GM23338 (cell line): ENCODE results near the gene RASGRF2. TPM values are rescaled to one million over a fixed set of nuclear protein-coding genes. Genes with fewer than 3 reads are reported as not detected.

Experiments
- ATAC-seq: fragments of 200-7000 bp; cut with Tn5 transposase; 3 replicates; pipeline ENCODE4 v1.9.1; 2020
- DNase-seq: peaks from one replicate; pipeline ENCODE4 v3.0.0-alpha.2; 2015; ENCODE audit warnings: low spot score
- H2AFZ ChIP-seq: fragments of 200-600 bp; sonication (generic); 2 replicates; pipeline ENCODE4 v1.8.0; 2016; ENCODE audit warnings: antibody characterized with exemption, mild to moderate bottlenecking, moderate library complexity
- H3F3A ChIP-seq: fragments of 200-600 bp; sonication (generic); replicated peaks from 2 replicates; pipeline ENCODE4 v1.8.0; 2017; ENCODE audit warnings: antibody characterized with exemption, mixed run types, low read depth
- H3K27ac ChIP-seq: fragments of 200-600 bp; sonication (generic); 2 replicates; pipeline ENCODE4 v1.6.1; 2016; ENCODE audit warnings: low read depth
- H3K27me3 ChIP-seq: fragments of 200-600 bp; sonication (generic); 2 replicates; pipeline ENCODE4 v1.8.0; 2016; ENCODE audit warnings: mild to moderate bottlenecking, mixed run types, moderate library complexity; ENCODE audit not compliant: insufficient read depth
- H3K36me3 ChIP-seq: fragments of 200-600 bp; sonication (generic); 2 replicates; pipeline ENCODE4 v1.8.0; 2016; ENCODE audit warnings: mild to moderate bottlenecking; ENCODE audit not compliant: insufficient read depth
- H3K4me1 ChIP-seq: fragments of 200-600 bp; sonication (generic); 2 replicates; pipeline ENCODE4 v1.8.0; 2016; ENCODE audit warnings: mild to moderate bottlenecking, moderate library complexity; ENCODE audit not compliant: insufficient read depth
- H3K4me2 ChIP-seq: fragments of 200-600 bp; sonication (generic); 2 replicates; pipeline ENCODE4 v1.7.1; 2017; ENCODE audit warnings: mixed run types
- H3K4me3 ChIP-seq: fragments of 200-600 bp; sonication (generic); 2 replicates; pipeline ENCODE4 v1.6.1; 2016; ENCODE audit warnings: mixed run types
- H3K79me2 ChIP-seq: fragments of 200-600 bp; sonication (generic); replicated peaks from 2 replicates; pipeline ENCODE4 v1.8.0; 2017; ENCODE audit warnings: mild to moderate bottlenecking; ENCODE audit not compliant: insufficient read depth
- H3K9me2 ChIP-seq: fragments of 200-600 bp; sonication (generic); 2 replicates; pipeline ENCODE4 v1.8.0; 2017; ENCODE audit not compliant: insufficient read depth
- H4K20me1 ChIP-seq: fragments of 200-600 bp; sonication (generic); replicated peaks from 2 replicates; pipeline ENCODE4 v1.8.0; 2017; ENCODE audit warnings: mild to moderate bottlenecking; ENCODE audit not compliant: insufficient read depth
- H3K27ac Mint-ChIP-seq: 2 replicates; pipeline ENCODE4 v1.8.0; 2020; ENCODE audit warnings: inconsistent platforms, mild to moderate bottlenecking, moderate library complexity, mixed read lengths
- H3K27me3 Mint-ChIP-seq: 3 replicates; pipeline ENCODE4 v1.8.0; 2022; ENCODE audit warnings: low read depth, mild to moderate bottlenecking, moderate library complexity, mixed read lengths, inconsistent platforms; ENCODE audit not compliant: insufficient read depth, poor library complexity
- H3K36me3 Mint-ChIP-seq: 3 replicates; pipeline ENCODE4 v1.8.0; 2021; ENCODE audit warnings: low read depth, mild to moderate bottlenecking, inconsistent platforms, moderate library complexity, mixed read lengths
- H3K4me1 Mint-ChIP-seq: 3 replicates; pipeline ENCODE4 v1.8.0; 2020; ENCODE audit warnings: mild to moderate bottlenecking, inconsistent platforms, mixed read lengths
- H3K4me3 Mint-ChIP-seq: 3 replicates; pipeline ENCODE4 v1.8.0; 2021; ENCODE audit warnings: moderate library complexity, mild to moderate bottlenecking, inconsistent platforms, mixed read lengths
- H3K9me3 Mint-ChIP-seq: 3 replicates; pipeline ENCODE4 v1.8.0; 2020; ENCODE audit warnings: moderate library complexity, mild to moderate bottlenecking, inconsistent platforms, mixed read lengths
- CREB1 ChIP-seq: fragments of 250-450 bp; sonication (Bioruptor Pico); IDR thresholded peaks from 2 replicates; pipeline ENCODE4 v1.5.0; 2020; ENCODE audit warnings: low read depth, mild to moderate bottlenecking, moderate library complexity
- NANOG ChIP-seq: IDR thresholded peaks from 2 replicates; pipeline ENCODE4 v1.6.1; 2016; ENCODE audit warnings: antibody characterized with exemption, borderline replicate concordance
- ZNF331 ChIP-seq: fragments of 250-450 bp; sonication (Bioruptor Pico); IDR thresholded peaks from 2 replicates; pipeline ENCODE4 v1.5.0; 2020; ENCODE audit warnings: low read depth, mild to moderate bottlenecking, moderate library complexity
- polyA plus RNA-seq: library from polyadenylated mRNA; unstranded; fragments of >200 nt; fragmentation: Nextera tagmentation; extraction: Ambion mirVana; gene quantifications from 2 replicates; pipeline ENCODE4 v1.2.1, GENCODE V29; 2016
- total RNA-seq: library from RNA; depleted of rRNA; stranded (reverse); fragments of >200 nt; shearing (Covaris generic); gene quantifications from 2 replicates; pipeline ENCODE4 v1.2.3, GENCODE V29; 2014
- TF ChIP-seq, protein P1 (sequence below): IDR thresholded peaks from 2 replicates; pipeline ENCODE4 v1.6.1; 2016; ENCODE audit warnings: antibody characterized with exemption
- TF ChIP-seq, protein P2 (sequence below): fragments of 250-450 bp; sonication (Bioruptor Pico); IDR thresholded peaks from 2 replicates; pipeline ENCODE4 v1.5.0; 2020; ENCODE audit warnings: mild to moderate bottlenecking, moderate library complexity
- TF ChIP-seq, protein P3 (sequence below): IDR thresholded peaks from one replicate; pipeline ENCODE4 v1.6.1; 2018; ENCODE audit warnings: antibody characterized with exemption; ENCODE audit not compliant: unreplicated experiment

Gene RASGRF2
- total and polyA plus RNA-seq, 2 experiments from 2014 or later: 5.0 to 19.2 TPM

DNA sequence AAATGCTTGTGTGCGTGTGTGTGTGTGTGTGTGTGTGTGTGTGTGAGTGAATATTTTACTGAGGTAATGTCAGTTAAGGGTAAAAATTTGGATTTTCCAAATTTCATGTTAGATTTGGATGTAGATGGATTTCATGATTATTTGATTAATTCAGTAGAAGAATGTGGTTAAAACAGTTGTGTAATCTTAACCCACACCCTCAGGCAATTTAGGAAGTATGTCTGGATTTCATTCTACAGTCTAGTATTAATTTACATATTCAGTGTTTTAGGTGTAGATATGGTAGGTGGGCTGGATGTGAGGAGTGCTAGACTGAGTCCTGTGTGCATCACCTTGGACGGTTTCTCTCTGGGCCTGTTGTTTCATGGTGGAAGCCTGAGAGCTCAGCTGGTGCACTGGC lies 173.9 kb downstream of the RASGRF2 start:
- Histone ChIP-seq H3F3A (no peaks in the 10 kb centered on the region), H3K4me1 (no peaks in the 10 kb centered on the region), H3K36me3 (no peaks in the 10 kb centered on the region), H4K20me1 (no peaks in the 10 kb centered on the region), H3K4me2 (no peak overlapping the region), H3K79me2 (no peaks in the 10 kb centered on the region), H3K9me2 (no peaks in the 10 kb centered on the region), H2AFZ (no peak overlapping the region), H3K4me3 (no peak overlapping the region), H3K27me3 (no peaks in the 10 kb centered on the region), H3K27ac (no peak overlapping the region)
- TF ChIP-seq ZNF331 (CRISPR knock-in tag) (no peak), NANOG (no peak)
- DNase-seq (no peak), ATAC-seq (no peak)
- Mint-ChIP-seq H3K4me1 (peaks cover 18% of the 10 kb centered on the region), H3K9me3 (no peaks in the 10 kb centered on the region), H3K27me3 (no peaks in the 10 kb centered on the region), H3K27ac (no peak overlapping the region), H3K36me3 (no peaks in the 10 kb centered on the region), H3K4me3 (no peak overlapping the region)

DNA sequence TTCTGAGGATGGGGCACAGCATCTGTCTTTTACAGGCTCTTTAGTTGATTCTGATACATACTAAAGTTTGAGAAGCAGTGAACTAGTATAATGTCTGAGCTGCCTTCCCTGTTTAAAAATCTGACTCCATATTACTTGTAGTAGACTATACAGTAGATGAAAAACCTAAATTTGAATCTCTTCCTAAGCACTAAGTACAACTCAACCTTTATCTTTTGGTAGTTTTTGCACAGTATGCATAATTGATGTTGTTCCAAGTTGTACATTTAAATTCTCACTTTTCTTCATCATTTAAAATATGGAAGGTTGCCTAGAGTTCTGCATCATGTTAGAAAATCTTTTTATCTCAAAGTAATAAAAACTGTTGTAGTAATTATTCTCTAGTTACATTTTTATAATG lies 174.4 kb downstream of the RASGRF2 start:
- no peak overlapping the region for H3K4me2 ChIP-seq
- Mint-ChIP-seq H3K27me3 (no peaks in the 10 kb centered on the region), H3K4me3 (no peak overlapping the region), H3K36me3 (no peaks in the 10 kb centered on the region), H3K9me3 (no peaks in the 10 kb centered on the region), H3K27ac (no peak overlapping the region), H3K4me1 (peaks cover 18% of the 10 kb centered on the region)
- no peaks in the 10 kb centered on the region for H4K20me1 ChIP-seq
- no peaks in the 10 kb centered on the region for H3K9me2 ChIP-seq
- H3K36me3 ChIP-seq: no peaks in the 10 kb centered on the region
- no peaks in the 10 kb centered on the region for H3K27me3 ChIP-seq
- no peak overlapping the region for H3K27ac ChIP-seq
- no peaks in the 10 kb centered on the region for H3F3A ChIP-seq
- H2AFZ ChIP-seq: no peak overlapping the region
- ATAC-seq (no peak), DNase-seq (no peak)
- TF ChIP-seq, protein P1, sequence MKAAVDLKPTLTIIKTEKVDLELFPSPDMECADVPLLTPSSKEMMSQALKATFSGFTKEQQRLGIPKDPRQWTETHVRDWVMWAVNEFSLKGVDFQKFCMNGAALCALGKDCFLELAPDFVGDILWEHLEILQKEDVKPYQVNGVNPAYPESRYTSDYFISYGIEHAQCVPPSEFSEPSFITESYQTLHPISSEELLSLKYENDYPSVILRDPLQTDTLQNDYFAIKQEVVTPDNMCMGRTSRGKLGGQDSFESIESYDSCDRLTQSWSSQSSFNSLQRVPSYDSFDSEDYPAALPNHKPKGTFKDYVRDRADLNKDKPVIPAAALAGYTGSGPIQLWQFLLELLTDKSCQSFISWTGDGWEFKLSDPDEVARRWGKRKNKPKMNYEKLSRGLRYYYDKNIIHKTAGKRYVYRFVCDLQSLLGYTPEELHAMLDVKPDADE: no peak
- no peak overlapping the region for H3K4me3 ChIP-seq
- no peaks in the 10 kb centered on the region for H3K4me1 ChIP-seq
- no peaks in the 10 kb centered on the region for H3K79me2 ChIP-seq

DNA sequence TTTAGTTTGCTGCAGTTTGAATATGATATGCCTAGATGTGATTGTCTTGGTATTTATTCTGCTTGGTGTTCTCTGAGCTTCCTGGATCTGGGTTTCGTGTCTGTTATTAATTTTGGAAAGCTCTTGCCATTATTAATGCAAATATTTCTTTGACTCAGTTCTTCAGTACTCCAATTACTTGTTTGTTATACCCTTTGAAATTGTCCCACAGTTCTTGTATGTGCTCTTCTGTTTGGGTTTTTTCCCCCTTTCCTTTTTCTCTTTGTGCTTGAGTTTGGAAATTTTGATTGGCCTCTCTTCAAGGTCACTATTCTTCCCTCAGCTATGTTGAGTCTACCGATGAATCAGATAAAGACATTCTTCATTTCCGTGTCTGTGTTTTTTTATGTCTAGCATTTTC lies 176.4 kb downstream of the RASGRF2 start:
- Histone ChIP-seq H3K79me2 (no peaks in the 10 kb centered on the region), H2AFZ (no peak overlapping the region), H3F3A (no peaks in the 10 kb centered on the region), H3K4me3 (no peak overlapping the region), H4K20me1 (no peaks in the 10 kb centered on the region), H3K4me1 (no peaks in the 10 kb centered on the region), H3K4me2 (no peak overlapping the region), H3K27me3 (no peaks in the 10 kb centered on the region), H3K27ac (no peak overlapping the region), H3K36me3 (no peaks in the 10 kb centered on the region), H3K9me2 (no peaks in the 10 kb centered on the region)
- ATAC-seq: no peak
- no peaks in the 10 kb centered on the region for H3K36me3 Mint-ChIP-seq
- no peak overlapping the region for H3K4me3 Mint-ChIP-seq
- H3K27ac Mint-ChIP-seq: no peak overlapping the region
- no peak for DNase-seq
- H3K27me3 Mint-ChIP-seq: no peaks in the 10 kb centered on the region
- H3K4me1 Mint-ChIP-seq: peaks cover 9% of the 10 kb centered on the region
- no peaks in the 10 kb centered on the region for H3K9me3 Mint-ChIP-seq
- TF ChIP-seq, protein P2, sequence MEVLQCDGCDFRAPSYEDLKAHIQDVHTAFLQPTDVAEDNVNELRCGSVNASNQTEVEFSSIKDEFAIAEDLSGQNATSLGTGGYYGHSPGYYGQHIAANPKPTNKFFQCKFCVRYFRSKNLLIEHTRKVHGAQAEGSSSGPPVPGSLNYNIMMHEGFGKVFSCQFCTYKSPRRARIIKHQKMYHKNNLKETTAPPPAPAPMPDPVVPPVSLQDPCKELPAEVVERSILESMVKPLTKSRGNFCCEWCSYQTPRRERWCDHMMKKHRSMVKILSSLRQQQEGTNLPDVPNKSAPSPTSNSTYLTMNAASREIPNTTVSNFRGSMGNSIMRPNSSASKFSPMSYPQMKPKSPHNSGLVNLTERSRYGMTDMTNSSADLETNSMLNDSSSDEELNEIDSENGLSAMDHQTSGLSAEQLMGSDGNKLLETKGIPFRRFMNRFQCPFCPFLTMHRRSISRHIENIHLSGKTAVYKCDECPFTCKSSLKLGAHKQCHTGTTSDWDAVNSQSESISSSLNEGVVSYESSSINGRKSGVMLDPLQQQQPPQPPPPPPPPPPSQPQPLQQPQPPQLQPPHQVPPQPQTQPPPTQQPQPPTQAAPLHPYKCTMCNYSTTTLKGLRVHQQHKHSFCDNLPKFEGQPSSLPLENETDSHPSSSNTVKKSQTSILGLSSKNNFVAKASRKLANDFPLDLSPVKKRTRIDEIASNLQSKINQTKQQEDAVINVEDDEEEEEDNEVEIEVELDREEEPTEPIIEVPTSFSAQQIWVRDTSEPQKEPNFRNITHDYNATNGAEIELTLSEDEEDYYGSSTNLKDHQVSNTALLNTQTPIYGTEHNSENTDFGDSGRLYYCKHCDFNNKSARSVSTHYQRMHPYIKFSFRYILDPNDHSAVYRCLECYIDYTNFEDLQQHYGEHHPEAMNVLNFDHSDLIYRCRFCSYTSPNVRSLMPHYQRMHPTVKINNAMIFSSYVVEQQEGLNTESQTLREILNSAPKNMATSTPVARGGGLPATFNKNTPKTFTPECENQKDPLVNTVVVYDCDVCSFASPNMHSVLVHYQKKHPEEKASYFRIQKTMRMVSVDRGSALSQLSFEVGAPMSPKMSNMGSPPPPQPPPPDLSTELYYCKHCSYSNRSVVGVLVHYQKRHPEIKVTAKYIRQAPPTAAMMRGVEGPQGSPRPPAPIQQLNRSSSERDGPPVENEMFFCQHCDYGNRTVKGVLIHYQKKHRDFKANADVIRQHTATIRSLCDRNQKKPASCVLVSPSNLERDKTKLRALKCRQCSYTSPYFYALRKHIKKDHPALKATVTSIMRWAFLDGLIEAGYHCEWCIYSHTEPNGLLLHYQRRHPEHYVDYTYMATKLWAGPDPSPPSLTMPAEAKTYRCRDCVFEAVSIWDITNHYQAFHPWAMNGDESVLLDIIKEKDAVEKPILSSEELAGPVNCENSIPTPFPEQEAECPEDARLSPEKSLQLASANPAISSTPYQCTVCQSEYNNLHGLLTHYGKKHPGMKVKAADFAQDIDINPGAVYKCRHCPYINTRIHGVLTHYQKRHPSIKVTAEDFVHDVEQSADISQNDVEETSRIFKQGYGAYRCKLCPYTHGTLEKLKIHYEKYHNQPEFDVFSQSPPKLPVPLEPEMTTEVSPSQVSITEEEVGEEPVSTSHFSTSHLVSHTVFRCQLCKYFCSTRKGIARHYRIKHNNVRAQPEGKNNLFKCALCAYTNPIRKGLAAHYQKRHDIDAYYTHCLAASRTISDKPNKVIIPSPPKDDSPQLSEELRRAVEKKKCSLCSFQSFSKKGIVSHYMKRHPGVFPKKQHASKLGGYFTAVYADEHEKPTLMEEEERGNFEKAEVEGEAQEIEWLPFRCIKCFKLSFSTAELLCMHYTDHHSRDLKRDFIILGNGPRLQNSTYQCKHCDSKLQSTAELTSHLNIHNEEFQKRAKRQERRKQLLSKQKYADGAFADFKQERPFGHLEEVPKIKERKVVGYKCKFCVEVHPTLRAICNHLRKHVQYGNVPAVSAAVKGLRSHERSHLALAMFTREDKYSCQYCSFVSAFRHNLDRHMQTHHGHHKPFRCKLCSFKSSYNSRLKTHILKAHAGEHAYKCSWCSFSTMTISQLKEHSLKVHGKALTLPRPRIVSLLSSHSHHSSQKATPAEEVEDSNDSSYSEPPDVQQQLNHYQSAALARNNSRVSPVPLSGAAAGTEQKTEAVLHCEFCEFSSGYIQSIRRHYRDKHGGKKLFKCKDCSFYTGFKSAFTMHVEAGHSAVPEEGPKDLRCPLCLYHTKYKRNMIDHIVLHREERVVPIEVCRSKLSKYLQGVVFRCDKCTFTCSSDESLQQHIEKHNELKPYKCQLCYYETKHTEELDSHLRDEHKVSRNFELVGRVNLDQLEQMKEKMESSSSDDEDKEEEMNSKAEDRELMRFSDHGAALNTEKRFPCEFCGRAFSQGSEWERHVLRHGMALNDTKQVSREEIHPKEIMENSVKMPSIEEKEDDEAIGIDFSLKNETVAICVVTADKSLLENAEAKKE (CRISPR knock-in tag): no peak
- TF ChIP-seq, protein P3, sequence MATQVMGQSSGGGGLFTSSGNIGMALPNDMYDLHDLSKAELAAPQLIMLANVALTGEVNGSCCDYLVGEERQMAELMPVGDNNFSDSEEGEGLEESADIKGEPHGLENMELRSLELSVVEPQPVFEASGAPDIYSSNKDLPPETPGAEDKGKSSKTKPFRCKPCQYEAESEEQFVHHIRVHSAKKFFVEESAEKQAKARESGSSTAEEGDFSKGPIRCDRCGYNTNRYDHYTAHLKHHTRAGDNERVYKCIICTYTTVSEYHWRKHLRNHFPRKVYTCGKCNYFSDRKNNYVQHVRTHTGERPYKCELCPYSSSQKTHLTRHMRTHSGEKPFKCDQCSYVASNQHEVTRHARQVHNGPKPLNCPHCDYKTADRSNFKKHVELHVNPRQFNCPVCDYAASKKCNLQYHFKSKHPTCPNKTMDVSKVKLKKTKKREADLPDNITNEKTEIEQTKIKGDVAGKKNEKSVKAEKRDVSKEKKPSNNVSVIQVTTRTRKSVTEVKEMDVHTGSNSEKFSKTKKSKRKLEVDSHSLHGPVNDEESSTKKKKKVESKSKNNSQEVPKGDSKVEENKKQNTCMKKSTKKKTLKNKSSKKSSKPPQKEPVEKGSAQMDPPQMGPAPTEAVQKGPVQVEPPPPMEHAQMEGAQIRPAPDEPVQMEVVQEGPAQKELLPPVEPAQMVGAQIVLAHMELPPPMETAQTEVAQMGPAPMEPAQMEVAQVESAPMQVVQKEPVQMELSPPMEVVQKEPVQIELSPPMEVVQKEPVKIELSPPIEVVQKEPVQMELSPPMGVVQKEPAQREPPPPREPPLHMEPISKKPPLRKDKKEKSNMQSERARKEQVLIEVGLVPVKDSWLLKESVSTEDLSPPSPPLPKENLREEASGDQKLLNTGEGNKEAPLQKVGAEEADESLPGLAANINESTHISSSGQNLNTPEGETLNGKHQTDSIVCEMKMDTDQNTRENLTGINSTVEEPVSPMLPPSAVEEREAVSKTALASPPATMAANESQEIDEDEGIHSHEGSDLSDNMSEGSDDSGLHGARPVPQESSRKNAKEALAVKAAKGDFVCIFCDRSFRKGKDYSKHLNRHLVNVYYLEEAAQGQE: no peak
- TF ChIP-seq NANOG: no peak
- TF ChIP-seq CREB1 (CRISPR knock-in tag): no peak
- no peak for TF ChIP-seq ZNF331 (CRISPR knock-in tag)
